Endothelial cell of umbilical vein (primary cell): Measurements from ENCODE around the gene F8. TPM values are rescaled to one million over a fixed set of nuclear protein-coding genes. Genes with fewer than 3 reads are reported as not detected.

Experiments
- BruUV-seq: library from RNA; stranded (reverse); fragments of 400-500 nt; replicated peaks from 2 replicates; lab custom pipeline; 2021; lab: Mats Ljungman, UMichigan
- CTCF ChIA-PET: fragments of 300-600, 350-600 bp; sonication (Branson Sonifier 250); formaldehyde crosslinking; loops from one replicate; lab custom pipeline; 2021; ENCODE audit warnings: antibody characterized with exemption, inconsistent platforms; lab: Charles Lee
- POLR2A ChIA-PET: fragments of 300-600, 350-600 bp; sonication (Branson Sonifier 250); formaldehyde crosslinking; loops from one replicate; lab custom pipeline; 2021; ENCODE audit warnings: antibody characterized with exemption, inconsistent platforms; lab: Charles Lee
- DNase-seq: peaks from one replicate; pipeline ENCODE4 v3.0.0-alpha.2; 2011; ENCODE audit warnings: low read depth, low spot score
- FAIRE-seq: peaks from 2 replicates; lab custom pipeline; 2011; peaks lifted over from hg19 to GRCh38; lab: Jason Lieb, UNC
- H2AFZ ChIP-seq: 2 replicates; pipeline ENCODE4 v1.6.0; 2012; ENCODE audit warnings: low read depth, low read length, control low read depth, inconsistent platforms
- H3K27ac ChIP-seq: 2 replicates; pipeline ENCODE4 v1.5.1; 2011; ENCODE audit warnings: low read depth, mild to moderate bottlenecking, control low read depth, low read length, moderate library complexity; ENCODE audit not compliant: insufficient read depth
- H3K27me3 ChIP-seq, 2 experiments: 2 replicates each; pipeline versions ENCODE4 v1.6.0 to v1.6.1; 2011; ENCODE audit warnings: low read length in 2 of 2, mixed read lengths in 1 of 2; ENCODE audit not compliant: control insufficient read depth in 2 of 2, insufficient read depth in 2 of 2
- H3K36me3 ChIP-seq, 2 experiments: 2 replicates in 1 of 2; 3 replicates in 1 of 2; pipeline ENCODE4 v1.5.1; 2011; ENCODE audit warnings: low read length in 2 of 2, mild to moderate bottlenecking in 1 of 2, moderate library complexity in 1 of 2; ENCODE audit not compliant: control insufficient read depth in 2 of 2, insufficient read depth in 2 of 2; ENCODE audit errors: extremely low read depth in 1 of 2
- H3K4me1 ChIP-seq: 3 replicates; pipeline ENCODE4 v1.5.1; 2011; ENCODE audit warnings: mild to moderate bottlenecking, low read length; ENCODE audit not compliant: control insufficient read depth, insufficient read depth; ENCODE audit errors: extremely low read depth
- H3K4me2 ChIP-seq: 2 replicates; pipeline ENCODE4 v1.6.1; 2011; ENCODE audit warnings: low read length, control low read depth, mixed read lengths; ENCODE audit not compliant: insufficient read depth
- H3K4me3 ChIP-seq, 3 experiments: fragments of 200-600 bp in 1 of 3; sonication (generic), shearing (Covaris generic) in 1 of 3; replicated peaks in 1 of 3; 2 replicates each; pipeline ENCODE4 v1.5.1; 2011 to 2016; ENCODE audit warnings: control low read depth in 3 of 3, low read length in 3 of 3, mild to moderate bottlenecking in 2 of 3, inconsistent platforms in 1 of 3, low read depth in 1 of 3, moderate library complexity in 1 of 3; ENCODE audit not compliant: insufficient read depth in 1 of 3
- H3K79me2 ChIP-seq: 2 replicates; pipeline ENCODE4 v1.6.0; 2012; ENCODE audit warnings: low read length, inconsistent platforms; ENCODE audit not compliant: control insufficient read depth, insufficient read depth
- H3K9ac ChIP-seq: replicated peaks from 2 replicates; pipeline ENCODE3; 2011; ENCODE audit warnings: low read length, control low read depth; ENCODE audit not compliant: insufficient read depth; ENCODE audit errors: extremely low read depth
- H3K9me1 ChIP-seq: replicated peaks from 3 replicates; pipeline ENCODE4 v1.6.0; 2011; ENCODE audit warnings: mild to moderate bottlenecking, low read length; ENCODE audit not compliant: control insufficient read depth, insufficient read depth; ENCODE audit errors: extremely low read depth
- H3K9me3 ChIP-seq: replicated peaks from 2 replicates; pipeline ENCODE4 v1.5.1; 2012; ENCODE audit warnings: low read length, inconsistent platforms; ENCODE audit not compliant: control insufficient read depth, insufficient read depth
- H4K20me1 ChIP-seq: replicated peaks from 2 replicates; pipeline ENCODE3; 2011; ENCODE audit warnings: mild to moderate bottlenecking, low read length; ENCODE audit not compliant: control insufficient read depth, insufficient read depth; ENCODE audit errors: extremely low read depth
- EZH2 ChIP-seq: IDR thresholded peaks from 2 replicates; pipeline ENCODE4 v1.6.1; 2012; ENCODE audit warnings: borderline replicate concordance, low read depth, mild to moderate bottlenecking, moderate library complexity, low read length, inconsistent platforms; ENCODE audit not compliant: severe bottlenecking
- FOS ChIP-seq: IDR thresholded peaks from 2 replicates; pipeline ENCODE4 v1.6.1; 2011; ENCODE audit warnings: mild to moderate bottlenecking, low read length, moderate library complexity, borderline replicate concordance; ENCODE audit not compliant: insufficient read depth
- GATA2 ChIP-seq: IDR thresholded peaks from 2 replicates; pipeline ENCODE4 v1.7.0; 2011; ENCODE audit warnings: low read depth, mild to moderate bottlenecking, moderate library complexity, mixed read lengths, low read length; ENCODE audit not compliant: insufficient read length, insufficient read depth
- JUN ChIP-seq: IDR thresholded peaks from 2 replicates; pipeline ENCODE4 v1.6.1; 2011; ENCODE audit warnings: borderline replicate concordance, low read depth; ENCODE audit not compliant: insufficient read length, insufficient read depth
- MYC ChIP-seq: IDR thresholded peaks from one replicate; pipeline ENCODE4 v1.6.1; 2011; ENCODE audit warnings: mild to moderate bottlenecking, low read depth, low read length
- POLR2A ChIP-seq: IDR thresholded peaks from 2 replicates; pipeline ENCODE4 v1.6.1; 2012; ENCODE audit warnings: low read depth, mild to moderate bottlenecking, control low read depth, low read length
- POLR2AphosphoS5 ChIP-seq: IDR thresholded peaks from 2 replicates; pipeline ENCODE4 v1.6.1; 2012; ENCODE audit warnings: low read depth, mild to moderate bottlenecking, control low read depth, low read length, moderate library complexity; ENCODE audit not compliant: insufficient read depth
- dilution Hi-C: fragments of 300-500 bp; cut with MboI; formaldehyde crosslinking; loops from one replicate; pipeline ENCODE4 v1.15.0; 2019; ENCODE audit warnings: low sequenced_read_pairs; ENCODE audit not compliant: extremely low pct_ligation_motif_present
- intact Hi-C: fragments of 100-400 bp; cut with micrococcal nuclease; formaldehyde crosslinking; loops from one replicate; pipeline ENCODE4 v1.10.0; 2022
- polyA plus RNA-seq, 4 experiments: library from polyadenylated mRNA; depleted of rRNA in 3 of 4; stranded (reverse) in 3 of 4; unstranded in 1 of 4; fragments of >200 nt; gene quantifications; 2 replicates each; pipeline versions ENCODE4 v1.2.1 to v1.2.3, GENCODE V29; 2011 to 2012; ENCODE audit warnings: missing spikeins in 1 of 4
- total RNA-seq: library from RNA; stranded (reverse); gene quantifications from 2 replicates; pipeline ENCODE4 v1.2.3, GENCODE V29; 2021
- TF ChIP-seq, protein P1 (sequence below): IDR thresholded peaks from 2 replicates; pipeline ENCODE4 v1.6.1; 2011; ENCODE audit not compliant: insufficient read depth, insufficient read length
- TF ChIP-seq, protein P2 (sequence below), 2 donors: IDR thresholded peaks; 1 replicate in 1 of 2; 2 replicates in 1 of 2; pipeline ENCODE4 v1.5.1; 2011; ENCODE audit warnings: low read length in 2 of 2, mild to moderate bottlenecking in 2 of 2, moderate library complexity in 2 of 2, control low read depth in 1 of 2, inconsistent platforms in 1 of 2, low read depth in 1 of 2; ENCODE audit not compliant: insufficient read depth in 1 of 2; ENCODE audit errors: extremely low read depth in 1 of 2

The F8 gene
- total and polyA plus RNA-seq, 2 donors (not counting 3 experiments of a cell fraction or from before 2014, with no cell fraction given), result 0.62 to 1.1 TPM

DNA sequence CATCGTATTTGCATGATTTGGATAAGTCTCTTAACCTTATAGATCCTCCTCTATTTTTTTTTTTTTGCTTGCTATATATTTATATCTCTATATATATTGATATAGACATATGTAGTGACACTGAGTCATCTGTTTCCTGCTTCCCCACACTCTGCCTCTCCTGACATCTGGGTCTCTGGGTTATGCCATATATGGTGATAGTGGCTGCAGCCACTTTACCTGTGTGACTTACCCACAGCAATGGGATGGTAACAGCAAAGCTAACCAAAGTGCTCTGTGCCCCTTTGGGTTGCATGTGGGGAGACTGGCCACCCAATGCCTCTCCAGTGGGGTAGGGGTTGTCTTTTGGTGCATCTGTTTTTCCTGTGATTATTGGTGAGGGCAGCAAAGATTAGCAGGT is 33.9 kb upstream of the F8 start:
- H3K4me2 ChIP-seq, result no peak overlapping the region
- no TSS peak for BruUV-seq
- H3K27me3 ChIP-seq, result no peaks in the 10 kb centered on the region
- dilution Hi-C loops (no loop called here), intact Hi-C loops (no loop called here)
- no peaks in the 10 kb centered on the region for H4K20me1 ChIP-seq
- H2AFZ ChIP-seq, result no peak overlapping the region
- H3K9ac ChIP-seq, result no peak overlapping the region
- TF ChIP-seq POLR2A (no peak), JUN (no peak), GATA2 (no peak), MYC (no peak), POLR2AphosphoS5 (no peak), EZH2 (no peak), FOS (no peak)
- TF ChIP-seq, protein P1, sequence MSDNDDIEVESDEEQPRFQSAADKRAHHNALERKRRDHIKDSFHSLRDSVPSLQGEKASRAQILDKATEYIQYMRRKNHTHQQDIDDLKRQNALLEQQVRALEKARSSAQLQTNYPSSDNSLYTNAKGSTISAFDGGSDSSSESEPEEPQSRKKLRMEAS, result no peak
- TF ChIP-seq, protein P2, sequence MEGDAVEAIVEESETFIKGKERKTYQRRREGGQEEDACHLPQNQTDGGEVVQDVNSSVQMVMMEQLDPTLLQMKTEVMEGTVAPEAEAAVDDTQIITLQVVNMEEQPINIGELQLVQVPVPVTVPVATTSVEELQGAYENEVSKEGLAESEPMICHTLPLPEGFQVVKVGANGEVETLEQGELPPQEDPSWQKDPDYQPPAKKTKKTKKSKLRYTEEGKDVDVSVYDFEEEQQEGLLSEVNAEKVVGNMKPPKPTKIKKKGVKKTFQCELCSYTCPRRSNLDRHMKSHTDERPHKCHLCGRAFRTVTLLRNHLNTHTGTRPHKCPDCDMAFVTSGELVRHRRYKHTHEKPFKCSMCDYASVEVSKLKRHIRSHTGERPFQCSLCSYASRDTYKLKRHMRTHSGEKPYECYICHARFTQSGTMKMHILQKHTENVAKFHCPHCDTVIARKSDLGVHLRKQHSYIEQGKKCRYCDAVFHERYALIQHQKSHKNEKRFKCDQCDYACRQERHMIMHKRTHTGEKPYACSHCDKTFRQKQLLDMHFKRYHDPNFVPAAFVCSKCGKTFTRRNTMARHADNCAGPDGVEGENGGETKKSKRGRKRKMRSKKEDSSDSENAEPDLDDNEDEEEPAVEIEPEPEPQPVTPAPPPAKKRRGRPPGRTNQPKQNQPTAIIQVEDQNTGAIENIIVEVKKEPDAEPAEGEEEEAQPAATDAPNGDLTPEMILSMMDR (IDR thresholded peaks at IDR 0.05; ENCODE audit: extremely low read depth in 1 of 2, insufficient read depth in 1 of 2, low read depth in 1 of 2, low read length in 2 of 2), result no peak
- ChIA-PET POLR2A (no interaction called here), CTCF (interaction anchor here (0.7 to 3.0 kb wide), 8 partner anchors 8 to 139 kb away, joined by 3 to 26 read pairs (median 4); partner anchors contain the start of gene FUNDC2)
- H3K4me3 ChIP-seq, result no peak overlapping the region
- no peaks in the 10 kb centered on the region for H3K36me3 ChIP-seq
- no peaks in the 10 kb centered on the region for H3K9me3 ChIP-seq
- no peaks in the 10 kb centered on the region for H3K9me1 ChIP-seq
- DNase-seq (no peak), FAIRE-seq (no peak)
- H3K4me1 ChIP-seq, result peaks cover 11% of the 10 kb centered on the region
- no peak overlapping the region for H3K27ac ChIP-seq
- H3K79me2 ChIP-seq, result no peaks in the 10 kb centered on the region
